ENCODE data around the gene RRAS2.

RRAS2 gene

GRCh38 chr11:14380125-14380936 lies 21.3 kb upstream of the RRAS2 start:
- peak overlapping the region; percentile 69 for H3K4me3 Mint-ChIP-seq
- DNase-seq (ENCODE audit: low spot score in 2 of 2) (no peak), ATAC-seq (no peak)
- H3K9me3 Mint-ChIP-seq, result no peaks in the 10 kb centered on the region
- H3K36me3 Mint-ChIP-seq, result no peaks in the 10 kb centered on the region
- H3K4me1 Mint-ChIP-seq, result peaks cover 22% of the 10 kb centered on the region
- H3K27ac Mint-ChIP-seq, result peak overlapping the region; percentile 79

- ATAC-seq, result peak; percentile 52
- H3K27ac Mint-ChIP-seq, result no peak overlapping the region
- H3K4me3 Mint-ChIP-seq, result no peak overlapping the region
- no peaks in the 10 kb centered on the region for H3K36me3 Mint-ChIP-seq
- H3K9me3 Mint-ChIP-seq, result no peaks in the 10 kb centered on the region
- peaks cover 43% of the 10 kb centered on the region for H3K4me1 Mint-ChIP-seq
- DNase-seq (ENCODE audit: low spot score in 2 of 2), result no peak
Observed at GRCh38 chr11:14378171-14378570, 19.2 kb upstream of the RRAS2 start.

- Mint-ChIP-seq H3K36me3 (no peaks in the 10 kb centered on the region), H3K4me3 (no peak overlapping the region), H3K9me3 (no peaks in the 10 kb centered on the region), H3K4me1 (peaks cover 43% of the 10 kb centered on the region), H3K27ac (no peak overlapping the region)
- ATAC-seq (no peak), DNase-seq (ENCODE audit: low spot score in 2 of 2) (no peak)
Observed at GRCh38 chr11:14376920-14377319, 17.9 kb upstream of the RRAS2 start.

- Mint-ChIP-seq H3K4me3 (peak overlapping the region; percentile 25), H3K27ac (peak overlapping the region; percentile 21), H3K36me3 (no peaks in the 10 kb centered on the region), H3K4me1 (peaks cover 36% of the 10 kb centered on the region), H3K9me3 (no peaks in the 10 kb centered on the region)
- ATAC-seq, result peak; percentile 76
- peak in 1 of 2 donors; percentile 56 for DNase-seq (ENCODE audit: low spot score in 2 of 2)
Observed at GRCh38 chr11:14374922-14375830, 16.2 kb upstream of the RRAS2 start.

- no peaks in the 10 kb centered on the region for H3K9me3 Mint-ChIP-seq
- no peak overlapping the region for H3K27ac Mint-ChIP-seq
- ATAC-seq, result no peak
- no peaks in the 10 kb centered on the region for H3K36me3 Mint-ChIP-seq
- peaks cover 36% of the 10 kb centered on the region for H3K4me1 Mint-ChIP-seq
- DNase-seq (ENCODE audit: low spot score in 2 of 2), result no peak
- H3K4me3 Mint-ChIP-seq, result no peak overlapping the region
Observed at GRCh38 chr11:14373941-14374646, 15.1 kb upstream of the RRAS2 start.

- no peak for ATAC-seq
- Mint-ChIP-seq H3K4me3 (no peak overlapping the region), H3K27ac (no peak overlapping the region), H3K4me1 (peaks cover 41% of the 10 kb centered on the region), H3K9me3 (no peaks in the 10 kb centered on the region), H3K36me3 (no peaks in the 10 kb centered on the region)
- DNase-seq (ENCODE audit: low spot score in 2 of 2), result no peak
Observed at GRCh38 chr11:14372011-14372410, 13.0 kb upstream of the RRAS2 start.

- H3K4me1 Mint-ChIP-seq, result peaks cover 37% of the 10 kb centered on the region
Observed at GRCh38 chr11:14371249-14371648, 12.3 kb upstream of the RRAS2 start.

GRCh38 chr11:14370496-14370895 lies 11.5 kb upstream of the RRAS2 start:
- Mint-ChIP-seq H3K36me3 (no peaks in the 10 kb centered on the region), H3K4me1 (peaks cover 35% of the 10 kb centered on the region), H3K4me3 (no peak overlapping the region), H3K27ac (no peak overlapping the region), H3K9me3 (no peaks in the 10 kb centered on the region)
- ATAC-seq, result peak; percentile 83
- no peak for DNase-seq (ENCODE audit: low spot score in 2 of 2)

More at GRCh38 chr11:14371249-14371648, 12.3 kb upstream of the RRAS2 start:
- H3K4me3 Mint-ChIP-seq, result no peak overlapping the region
- ATAC-seq, result peak; percentile 57
- DNase-seq (ENCODE audit: low spot score in 2 of 2), result no peak
- H3K27ac Mint-ChIP-seq, result no peak overlapping the region
- no peaks in the 10 kb centered on the region for H3K9me3 Mint-ChIP-seq
- H3K36me3 Mint-ChIP-seq, result no peaks in the 10 kb centered on the region

- no peaks in the 10 kb centered on the region for H3K9me3 Mint-ChIP-seq
- no peak overlapping the region for H3K4me3 Mint-ChIP-seq
- ATAC-seq (no peak), DNase-seq (ENCODE audit: low spot score in 2 of 2) (no peak)
- H3K27ac Mint-ChIP-seq, result peak overlapping the region; percentile 43
- H3K36me3 Mint-ChIP-seq, result no peaks in the 10 kb centered on the region
- peaks cover 26% of the 10 kb centered on the region for H3K4me1 Mint-ChIP-seq
Observed at GRCh38 chr11:14369598-14369997, 10.6 kb upstream of the RRAS2 start.

- peaks cover 13% of the 10 kb centered on the region for H3K4me1 Mint-ChIP-seq
- H3K27ac Mint-ChIP-seq, result no peak overlapping the region
- ATAC-seq, result peak; percentile 69
- no peaks in the 10 kb centered on the region for H3K36me3 Mint-ChIP-seq
- no peak overlapping the region for H3K4me3 Mint-ChIP-seq
- DNase-seq (ENCODE audit: low spot score in 2 of 2), result no peak
- H3K9me3 Mint-ChIP-seq, result no peaks in the 10 kb centered on the region
Observed at GRCh38 chr11:14366936-14367335, 8.0 kb upstream of the RRAS2 start.

- Mint-ChIP-seq H3K4me3 (no peak overlapping the region), H3K36me3 (no peaks in the 10 kb centered on the region), H3K9me3 (no peaks in the 10 kb centered on the region), H3K4me1 (peaks cover 18% of the 10 kb centered on the region), H3K27ac (no peak overlapping the region)
- DNase-seq (ENCODE audit: low spot score in 2 of 2) (no peak), ATAC-seq (no peak)
Observed at GRCh38 chr11:14364322-14364721, 5.3 kb upstream of the RRAS2 start.

GRCh38 chr11:14362611-14363010 lies 3.6 kb upstream of the RRAS2 start:
- ATAC-seq (no peak), DNase-seq (ENCODE audit: low spot score in 2 of 2) (no peak)
- Mint-ChIP-seq H3K4me3 (no peak overlapping the region), H3K27ac (no peak overlapping the region), H3K9me3 (no peaks in the 10 kb centered on the region), H3K36me3 (peaks cover 7% of the 10 kb centered on the region), H3K4me1 (peaks cover 20% of the 10 kb centered on the region)

GRCh38 chr11:14361951-14362350 lies 3.0 kb upstream of the RRAS2 start:
- H3K27ac Mint-ChIP-seq, result no peak overlapping the region
- no peak for DNase-seq (ENCODE audit: low spot score in 2 of 2)
- H3K36me3 Mint-ChIP-seq, result peaks cover 9% of the 10 kb centered on the region
- H3K4me3 Mint-ChIP-seq, result no peak overlapping the region
- no peaks in the 10 kb centered on the region for H3K9me3 Mint-ChIP-seq
- ATAC-seq, result no peak
- peaks cover 20% of the 10 kb centered on the region for H3K4me1 Mint-ChIP-seq

- no peak for ATAC-seq
- Mint-ChIP-seq H3K27ac (no peak overlapping the region), H3K36me3 (peaks cover 13% of the 10 kb centered on the region), H3K4me1 (peaks cover 27% of the 10 kb centered on the region), H3K9me3 (no peaks in the 10 kb centered on the region), H3K4me3 (no peak overlapping the region)
- no peak for DNase-seq (ENCODE audit: low spot score in 2 of 2)
Observed at GRCh38 chr11:14360976-14361375, 2.0 kb upstream of the RRAS2 start.

GRCh38 chr11:14359501-14360031 lies 583 bp upstream of the RRAS2 start:
- Mint-ChIP-seq H3K4me3 (peak overlapping the region; percentile 96), H3K36me3 (peaks cover 22% of the 10 kb centered on the region), H3K4me1 (peaks cover 36% of the 10 kb centered on the region), H3K27ac (no peak overlapping the region), H3K9me3 (no peaks in the 10 kb centered on the region)
- DNase-seq (ENCODE audit: low spot score in 2 of 2) (no peak), ATAC-seq (peak; percentile 47)

Data from stimulated activated effector memory CD8-positive, alpha-beta T cell treated with anti-CD3 and anti-CD28 coated beads, Interleukin-12 subunit alpha, Interleukin-12 subunit beta, amount 100 ng/mL, for 72 hours (primary cell).